ENCODE data around the gene WDR1. TPM values are rescaled to one million over a fixed set of nuclear protein-coding genes. Genes with fewer than 3 reads are reported as not detected.

WDR1 gene
- polyA plus RNA-seq, 1 of the 3 experiments (the other 2 are of a cell fraction): 310 TPM

GRCh38 chr4:10144479-10144878 is 27.9 kb upstream of the WDR1 start:
- DNase-seq: no peak
- Histone ChIP-seq H3K9me2 (no peaks in the 10 kb centered on the region), H3K36me3 (replicated peaks in 1 of 2; ENCODE audit: control insufficient read depth in 1 of 2, insufficient read depth in 2 of 2, low read length in 1 of 2) (no peaks in the 10 kb centered on the region), H4K20me1 (ENCODE audit: insufficient read depth) (no peaks in the 10 kb centered on the region), H3K27me3 (ENCODE audit: insufficient read depth) (peaks cover 19% of the 10 kb centered on the region; the same call in 1 of the 2 replicates), H3K4me2 (no peak overlapping the region), H3K9me3 (no peaks in the 10 kb centered on the region), H3K4me1 (ENCODE audit: control insufficient read depth in 1 of 2, insufficient read depth in 2 of 2, low read depth in 1 of 2, low read length in 1 of 2) (no peaks in the 10 kb centered on the region), H3K4me3 (ENCODE audit: low read depth in 2 of 2, low read length in 1 of 2) (no peak overlapping the region), H3K27ac (ENCODE audit: low read depth in 2 of 2, low read length in 1 of 2) (no peak overlapping the region), H3K9ac (no peak overlapping the region), H3F3A (replicated peaks; ENCODE audit: insufficient read depth) (no peaks in the 10 kb centered on the region), H2AFZ (ENCODE audit: low read depth) (no peak overlapping the region), H3K79me2 (ENCODE audit: insufficient read depth) (no peaks in the 10 kb centered on the region)
- CTCF ChIA-PET: interaction anchor here (1.2 to 2.2 kb wide), 4 partner anchors 14 to 612 kb away, joined by 3 to 10 read pairs (median 4); no protein-coding TSS in a partner anchor
- TF ChIP-seq FOXJ3 (CRISPR knock-in tag; IDR thresholded peaks at IDR 0.05) (no peak), YY1 (IDR thresholded peaks at IDR 0.05; ENCODE audit: low read depth) (no peak), NFIC (IDR thresholded peaks at IDR 0.05; ENCODE audit: borderline replicate concordance) (no peak), SIN3A (IDR thresholded peaks at IDR 0.05; ENCODE audit: borderline replicate concordance, low read depth, low read length) (no peak), FOSL2 (IDR thresholded peaks at IDR 0.05; ENCODE audit: borderline replicate concordance, low read depth) (no peak), RXRA (IDR thresholded peaks at IDR 0.05; ENCODE audit: borderline replicate concordance, low read depth) (no peak), FOXM1 (IDR thresholded peaks at IDR 0.05; ENCODE audit: low read depth) (no peak), RFX5 (IDR thresholded peaks at IDR 0.05; ENCODE audit: low read length) (no peak), CHD2 (IDR thresholded peaks at IDR 0.05; ENCODE audit: low read length, partially characterized antibody) (no peak), TCF12 (IDR thresholded peaks at IDR 0.05) (no peak), EP300 (IDR thresholded peaks at IDR 0.05; ENCODE audit: borderline replicate concordance in 1 of 2, low read depth in 1 of 2, low read length in 1 of 2) (no peak), CTCF (IDR thresholded peaks at IDR 0.05) (no peak), POLR2AphosphoS5 (IDR thresholded peaks at IDR 0.05; ENCODE audit: low read depth, low read length) (no peak), RCOR1 (IDR thresholded peaks at IDR 0.05; ENCODE audit: low read length) (no peak), ELF1 (IDR thresholded peaks at IDR 0.05) (no peak)
- TF ChIP-seq, protein P1, sequence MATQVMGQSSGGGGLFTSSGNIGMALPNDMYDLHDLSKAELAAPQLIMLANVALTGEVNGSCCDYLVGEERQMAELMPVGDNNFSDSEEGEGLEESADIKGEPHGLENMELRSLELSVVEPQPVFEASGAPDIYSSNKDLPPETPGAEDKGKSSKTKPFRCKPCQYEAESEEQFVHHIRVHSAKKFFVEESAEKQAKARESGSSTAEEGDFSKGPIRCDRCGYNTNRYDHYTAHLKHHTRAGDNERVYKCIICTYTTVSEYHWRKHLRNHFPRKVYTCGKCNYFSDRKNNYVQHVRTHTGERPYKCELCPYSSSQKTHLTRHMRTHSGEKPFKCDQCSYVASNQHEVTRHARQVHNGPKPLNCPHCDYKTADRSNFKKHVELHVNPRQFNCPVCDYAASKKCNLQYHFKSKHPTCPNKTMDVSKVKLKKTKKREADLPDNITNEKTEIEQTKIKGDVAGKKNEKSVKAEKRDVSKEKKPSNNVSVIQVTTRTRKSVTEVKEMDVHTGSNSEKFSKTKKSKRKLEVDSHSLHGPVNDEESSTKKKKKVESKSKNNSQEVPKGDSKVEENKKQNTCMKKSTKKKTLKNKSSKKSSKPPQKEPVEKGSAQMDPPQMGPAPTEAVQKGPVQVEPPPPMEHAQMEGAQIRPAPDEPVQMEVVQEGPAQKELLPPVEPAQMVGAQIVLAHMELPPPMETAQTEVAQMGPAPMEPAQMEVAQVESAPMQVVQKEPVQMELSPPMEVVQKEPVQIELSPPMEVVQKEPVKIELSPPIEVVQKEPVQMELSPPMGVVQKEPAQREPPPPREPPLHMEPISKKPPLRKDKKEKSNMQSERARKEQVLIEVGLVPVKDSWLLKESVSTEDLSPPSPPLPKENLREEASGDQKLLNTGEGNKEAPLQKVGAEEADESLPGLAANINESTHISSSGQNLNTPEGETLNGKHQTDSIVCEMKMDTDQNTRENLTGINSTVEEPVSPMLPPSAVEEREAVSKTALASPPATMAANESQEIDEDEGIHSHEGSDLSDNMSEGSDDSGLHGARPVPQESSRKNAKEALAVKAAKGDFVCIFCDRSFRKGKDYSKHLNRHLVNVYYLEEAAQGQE (IDR thresholded peaks at IDR 0.05; ENCODE audit: low read depth, low read length): no peak
- POLR2A ChIA-PET: no interaction called here

Data from SK-N-SH (cell line).